H9 (cell line): ENCODE data around the gene LEFTY1. TPM values are rescaled to one million over a fixed set of nuclear protein-coding genes. Genes with fewer than 3 reads are reported as not detected.

Experiments used
- DNase-seq: peaks from one replicate; pipeline ENCODE4 v3.0.0-alpha.2; 2017
- H2AFZ ChIP-seq: one replicate; pipeline ENCODE4 v1.6.1; 2013; ENCODE audit warnings: mild to moderate bottlenecking, low read length, control low read depth, moderate library complexity
- H2AK5ac ChIP-seq: 2 replicates; pipeline ENCODE4 v1.6.1; 2013; ENCODE audit warnings: low read length, control low read depth, mixed read lengths; ENCODE audit not compliant: insufficient read length
- H2BK120ac ChIP-seq: one replicate; pipeline ENCODE4 v1.6.1; 2013; ENCODE audit warnings: low read depth, mild to moderate bottlenecking, low read length, control low read depth, inconsistent platforms; ENCODE audit not compliant: poor library complexity, severe bottlenecking
- H2BK12ac ChIP-seq: 2 replicates; pipeline ENCODE4 v1.6.1; 2013; ENCODE audit warnings: low read length, control low read depth, mixed read lengths, low read depth; ENCODE audit not compliant: insufficient read length
- H2BK15ac ChIP-seq: 2 replicates; pipeline ENCODE4 v1.6.1; 2013; ENCODE audit warnings: low read depth, low read length, control low read depth
- H2BK20ac ChIP-seq: one replicate; pipeline ENCODE4 v1.6.1; 2013; ENCODE audit warnings: low read depth, mild to moderate bottlenecking, low read length, control low read depth, inconsistent platforms; ENCODE audit not compliant: poor library complexity, severe bottlenecking
- H2BK5ac ChIP-seq: 2 replicates; pipeline ENCODE4 v1.6.1; 2013; ENCODE audit warnings: low read length, control low read depth, mixed read lengths; ENCODE audit not compliant: insufficient read length
- H3K14ac ChIP-seq: 2 replicates; pipeline ENCODE4 v1.6.1; 2013; ENCODE audit warnings: low read length, control low read depth; ENCODE audit not compliant: insufficient read depth
- H3K18ac ChIP-seq: 2 replicates; pipeline ENCODE4 v1.6.1; 2013; ENCODE audit warnings: low read depth, mild to moderate bottlenecking, mixed read lengths, low read length, control low read depth; ENCODE audit not compliant: insufficient read length
- H3K23ac ChIP-seq: 2 replicates; pipeline ENCODE4 v1.6.1; 2013; ENCODE audit warnings: low read length, control low read depth, mixed read lengths, low read depth; ENCODE audit not compliant: insufficient read length
- H3K23me2 ChIP-seq: 2 replicates; pipeline ENCODE4 v1.6.1; 2013; ENCODE audit warnings: low read depth, mild to moderate bottlenecking, mixed read lengths, low read length, control low read depth; ENCODE audit not compliant: insufficient read length, poor library complexity, severe bottlenecking
- H3K27ac ChIP-seq: 2 replicates; pipeline ENCODE4 v1.5.1; 2013; ENCODE audit warnings: low read length, control low read depth, mixed read lengths, low read depth; ENCODE audit not compliant: insufficient read length
- H3K27me3 ChIP-seq: 2 replicates; pipeline ENCODE4 v1.6.1; 2013; ENCODE audit warnings: low read length, control low read depth, inconsistent platforms; ENCODE audit not compliant: insufficient read depth
- H3K4ac ChIP-seq: 2 replicates; pipeline ENCODE4 v1.6.1; 2013; ENCODE audit warnings: low read depth, mild to moderate bottlenecking, control low read depth, inconsistent platforms, low read length, moderate library complexity
- H3K4me1 ChIP-seq: 2 replicates; pipeline ENCODE4 v1.6.1; 2013; ENCODE audit warnings: low read length, control low read depth, inconsistent platforms; ENCODE audit not compliant: insufficient read depth
- H3K4me2 ChIP-seq: 2 replicates; pipeline ENCODE4 v1.6.1; 2013; ENCODE audit warnings: low read length, control low read depth, mixed read lengths; ENCODE audit not compliant: insufficient read length, insufficient read depth
- H3K56ac ChIP-seq: 2 replicates; pipeline ENCODE4 v1.6.1; 2013; ENCODE audit warnings: low read depth, mild to moderate bottlenecking, mixed read lengths, low read length, control low read depth; ENCODE audit not compliant: insufficient read length
- H3K79me1 ChIP-seq: 2 replicates; pipeline ENCODE4 v1.6.1; 2013; ENCODE audit warnings: low read depth, mild to moderate bottlenecking, moderate library complexity, low read length, control low read depth, inconsistent platforms; ENCODE audit not compliant: insufficient read depth, poor library complexity, severe bottlenecking
- H3K79me2 ChIP-seq: 2 replicates; pipeline ENCODE4 v1.6.1; 2013; ENCODE audit warnings: low read length, control low read depth, inconsistent platforms; ENCODE audit not compliant: insufficient read depth
- H3K9ac ChIP-seq: 2 replicates; pipeline ENCODE4 v1.6.1; 2013; ENCODE audit warnings: low read length, control low read depth, mixed read lengths; ENCODE audit not compliant: insufficient read length; ENCODE audit errors: extremely low read depth
- H3K9me3 ChIP-seq: one replicate; pipeline ENCODE4 v1.6.1; 2013; ENCODE audit warnings: low read depth, low read length, inconsistent platforms; ENCODE audit not compliant: control insufficient read depth
- H3T11ph ChIP-seq: one replicate; pipeline ENCODE4 v1.6.1; 2013; ENCODE audit warnings: mild to moderate bottlenecking, low read length, control low read depth, inconsistent platforms
- H4K20me1 ChIP-seq: one replicate; pipeline ENCODE4 v1.6.1; 2013; ENCODE audit not compliant: control insufficient read depth, insufficient read length, insufficient read depth
- H4K5ac ChIP-seq: 2 replicates; pipeline ENCODE4 v1.6.1; 2013; ENCODE audit warnings: low read depth, mild to moderate bottlenecking, mixed read lengths, low read length, control low read depth; ENCODE audit not compliant: insufficient read length
- H4K8ac ChIP-seq: replicated peaks from 2 replicates; pipeline ENCODE4 v1.6.1; 2013; ENCODE audit warnings: low read length, control low read depth, mixed read lengths, low read depth; ENCODE audit not compliant: insufficient read length
- H4K91ac ChIP-seq: 2 replicates; pipeline ENCODE4 v1.6.1; 2013; ENCODE audit warnings: low read depth, mild to moderate bottlenecking, moderate library complexity, mixed read lengths, low read length, control low read depth; ENCODE audit not compliant: insufficient read length
- H3K27ac Mint-ChIP-seq, 3 experiments: 2 replicates in 2 of 3; 3 replicates in 1 of 3; pipeline ENCODE4 v1.8.0; 2020 to 2021; ENCODE audit warnings: mixed read lengths in 3 of 3, mild to moderate bottlenecking in 1 of 3, moderate library complexity in 1 of 3
- H3K27me3 Mint-ChIP-seq: 2 replicates; pipeline ENCODE4 v1.8.0; 2021; ENCODE audit warnings: low read depth, mild to moderate bottlenecking, moderate library complexity, mixed read lengths
- H3K36me3 Mint-ChIP-seq, 3 experiments: 2 replicates in 2 of 3; 3 replicates in 1 of 3; pipeline ENCODE4 v1.8.0; 2020 to 2021; ENCODE audit warnings: low read depth in 3 of 3, mixed read lengths in 3 of 3; ENCODE audit not compliant: insufficient read depth in 1 of 3
- H3K4me1 Mint-ChIP-seq, 2 experiments: 2 replicates each; pipeline ENCODE4 v1.8.0; 2020; ENCODE audit warnings: mixed read lengths in 2 of 2
- H3K4me3 Mint-ChIP-seq, 2 experiments: 2 replicates in 1 of 2; 3 replicates in 1 of 2; pipeline ENCODE4 v1.8.0; 2020 to 2021; ENCODE audit warnings: mild to moderate bottlenecking in 2 of 2, mixed read lengths in 2 of 2, moderate library complexity in 1 of 2
- H3K9me3 Mint-ChIP-seq, 2 experiments: 2 replicates in 1 of 2; 3 replicates in 1 of 2; pipeline ENCODE4 v1.8.0; 2020; ENCODE audit warnings: mild to moderate bottlenecking in 2 of 2, mixed read lengths in 2 of 2, moderate library complexity in 1 of 2
- CTCF ChIP-seq: fragments of 200-600 bp; sonication (generic); conservative IDR thresholded peaks from 3 replicates; pipeline ENCODE4 v1.8.0; 2021; ENCODE audit warnings: antibody characterized with exemption, mild to moderate bottlenecking
- WGBS: extraction: QIAGEN DNeasy Blood & Tissue Kit; methylation state at CpG from one replicate; pipeline ENCODE4 v1.1.7; 2013; ENCODE audit warnings: missing lambda C conversion rate, low lambda C conversion rate, mixed read lengths; ENCODE audit not compliant: insufficient read length; ENCODE audit errors: extremely low coverage; 5-methylcytosine and 5-hydroxymethylcytosine counted together
- total RNA-seq: library from RNA; stranded (reverse); gene quantifications from 2 replicates; pipeline ENCODE4 v1.2.1, GENCODE V29; 2021

LEFTY1 gene
- total RNA-seq, 1 experiment from 2014 or later, result 107 TPM

DNA sequence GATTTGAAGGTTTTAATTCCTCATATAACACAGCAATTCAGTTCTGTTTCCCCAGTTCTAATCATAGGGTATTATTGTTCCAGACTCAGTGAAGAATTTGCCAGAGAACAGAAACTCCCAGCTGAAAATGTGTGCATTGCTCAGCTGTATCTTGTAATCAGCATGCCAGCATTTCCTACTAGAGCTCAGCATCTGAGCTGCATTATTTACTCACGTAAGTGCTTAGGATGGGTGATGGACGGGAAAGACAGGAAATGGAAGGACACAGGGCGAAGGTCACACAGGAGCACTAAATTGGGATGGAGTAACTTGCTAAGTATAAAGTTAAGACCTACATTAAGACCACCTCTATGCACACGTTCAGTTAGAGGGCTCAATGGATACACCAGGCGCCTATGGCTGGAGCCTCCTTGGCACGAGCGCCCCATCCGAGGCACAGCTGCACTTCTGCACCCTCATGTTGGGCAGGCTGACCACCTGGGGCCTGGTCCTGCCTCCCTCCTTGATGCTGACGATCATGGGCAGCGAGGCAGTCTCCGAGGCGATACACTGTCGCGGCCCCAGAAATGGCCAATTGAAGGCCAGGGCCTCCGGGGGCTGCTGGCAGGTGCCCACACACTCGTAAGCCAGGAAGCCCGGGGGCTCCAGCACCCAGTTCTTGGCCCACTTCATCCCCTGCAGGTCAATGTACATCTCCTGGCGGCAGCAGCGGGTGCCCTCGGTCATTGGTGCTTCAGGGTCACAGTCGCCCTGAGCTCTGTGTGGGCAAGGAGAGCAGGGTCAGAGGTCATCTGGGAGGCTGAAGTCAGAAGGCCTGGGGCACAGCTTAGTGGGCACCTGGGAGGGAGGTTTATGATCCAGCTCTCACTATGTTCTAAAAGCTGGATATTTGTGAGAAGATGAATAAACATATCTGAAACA is 48.4 kb upstream of the LEFTY1 start:
- no peak overlapping the region for H3K18ac ChIP-seq
- Mint-ChIP-seq H3K27ac (no peak overlapping the region), H3K4me1 (peaks cover 14 to 16% of the 10 kb centered on the region in 2 experiments), H3K4me3 (no peak overlapping the region; a peak in 1 of 5 replicates), H3K27me3 (no peaks in the 10 kb centered on the region), H3K9me3 (no peaks in the 10 kb centered on the region; a peak in 1 of 5 replicates), H3K36me3 (no peaks in the 10 kb centered on the region)
- no peak overlapping the region for H4K5ac ChIP-seq
- no peak overlapping the region for H2BK15ac ChIP-seq
- H3K23me2 ChIP-seq, result no peaks in the 10 kb centered on the region
- no peak overlapping the region for H3K4me2 ChIP-seq
- no peak overlapping the region for H2BK12ac ChIP-seq
- no peak overlapping the region for H2AK5ac ChIP-seq
- no peak for TF ChIP-seq CTCF
- no peaks in the 10 kb centered on the region for H3K79me1 ChIP-seq
- no peaks in the 10 kb centered on the region for H3K79me2 ChIP-seq
- no peaks in the 10 kb centered on the region for H3K27me3 ChIP-seq
- H2BK20ac ChIP-seq, result no peak overlapping the region
- H3K56ac ChIP-seq, result no peak overlapping the region
- no peak overlapping the region for H3T11ph ChIP-seq
- no peak overlapping the region for H3K4ac ChIP-seq
- H3K9me3 ChIP-seq, result no peaks in the 10 kb centered on the region
- H2BK120ac ChIP-seq, result no peak overlapping the region
- no peaks in the 10 kb centered on the region for H4K20me1 ChIP-seq
- WGBS, result no CpG with 5 or more reads among the region's 21 CpGs
- H4K8ac ChIP-seq, result no peak overlapping the region
- no peaks in the 10 kb centered on the region for H3K4me1 ChIP-seq
- H3K23ac ChIP-seq, result no peak overlapping the region
- H3K14ac ChIP-seq, result no peak overlapping the region
- no peak for DNase-seq
- H2BK5ac ChIP-seq, result no peak overlapping the region
- H2AFZ ChIP-seq, result no peak overlapping the region
- H4K91ac ChIP-seq, result no peak overlapping the region
- H3K27ac ChIP-seq, result no peak overlapping the region
- H3K9ac ChIP-seq, result no peak overlapping the region
